NB4 (cell line): Measurements from ENCODE around the gene TNKS2.

Experiments
- CTCF ChIP-seq: IDR thresholded peaks from one replicate; pipeline ENCODE4 v1.5.1; 2012; ENCODE audit warnings: low read depth, low read length
- POLR2A ChIP-seq: IDR thresholded peaks from 2 replicates; pipeline ENCODE4 v1.6.1; 2011; ENCODE audit warnings: mild to moderate bottlenecking; ENCODE audit not compliant: insufficient read length; ENCODE audit errors: extremely low read depth

GRCh38 chr10:91787810-91788209 lies 10.4 kb upstream of the TNKS2 start:
- TF ChIP-seq POLR2A (no peak), CTCF (no peak)
